SKM-1 (cell line): ENCODE measurements around the gene EPS8L2.

Experiments used
- DNase-seq: peaks from one replicate; lab custom pipeline; 2025; ENCODE audit not compliant: unreplicated experiment; lab: John Stamatoyannopoulos, UW

EPS8L2 gene

DNA sequence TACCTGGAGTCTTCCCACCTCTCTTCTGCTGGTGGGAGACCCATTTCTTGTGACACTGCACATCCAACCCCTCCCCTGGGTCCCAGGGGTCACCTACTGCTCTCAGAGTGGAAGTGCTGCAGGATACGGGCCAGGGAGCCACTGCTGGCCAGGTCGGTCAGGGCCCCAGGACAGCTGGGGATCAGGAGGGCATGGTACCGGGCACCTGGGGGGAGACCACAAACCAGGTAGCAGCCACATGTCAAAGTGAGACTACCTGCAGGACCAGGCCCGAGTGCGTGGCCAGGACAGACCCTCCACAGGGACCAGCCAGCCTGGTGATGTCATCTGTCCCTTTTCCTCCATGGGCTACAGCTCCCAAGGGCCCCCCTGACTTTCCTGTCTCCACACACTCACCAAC lies 67.4 kb downstream of the EPS8L2 start:
- no peak for DNase-seq

DNA sequence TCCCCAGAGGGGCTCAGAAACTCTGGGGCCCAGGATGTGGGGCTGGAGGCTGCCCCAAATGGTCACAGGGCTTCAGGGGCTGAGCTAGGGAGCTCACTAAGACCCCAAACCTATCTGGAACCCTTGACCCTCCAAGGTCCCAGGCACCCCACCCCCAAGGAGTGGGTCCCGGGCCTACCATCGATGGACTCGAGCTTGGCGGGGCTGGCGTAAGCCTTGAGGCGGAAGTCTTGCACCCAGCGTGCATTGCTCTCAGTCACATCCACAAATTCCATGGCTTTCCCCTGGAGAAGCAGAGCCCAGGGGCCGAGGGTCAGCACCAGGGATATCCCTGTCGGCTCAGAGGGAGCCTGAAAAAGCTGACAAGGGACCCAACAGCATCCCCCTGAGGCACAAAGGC lies 67.8 kb downstream of the EPS8L2 start:
- DNase-seq, result no peak

DNA sequence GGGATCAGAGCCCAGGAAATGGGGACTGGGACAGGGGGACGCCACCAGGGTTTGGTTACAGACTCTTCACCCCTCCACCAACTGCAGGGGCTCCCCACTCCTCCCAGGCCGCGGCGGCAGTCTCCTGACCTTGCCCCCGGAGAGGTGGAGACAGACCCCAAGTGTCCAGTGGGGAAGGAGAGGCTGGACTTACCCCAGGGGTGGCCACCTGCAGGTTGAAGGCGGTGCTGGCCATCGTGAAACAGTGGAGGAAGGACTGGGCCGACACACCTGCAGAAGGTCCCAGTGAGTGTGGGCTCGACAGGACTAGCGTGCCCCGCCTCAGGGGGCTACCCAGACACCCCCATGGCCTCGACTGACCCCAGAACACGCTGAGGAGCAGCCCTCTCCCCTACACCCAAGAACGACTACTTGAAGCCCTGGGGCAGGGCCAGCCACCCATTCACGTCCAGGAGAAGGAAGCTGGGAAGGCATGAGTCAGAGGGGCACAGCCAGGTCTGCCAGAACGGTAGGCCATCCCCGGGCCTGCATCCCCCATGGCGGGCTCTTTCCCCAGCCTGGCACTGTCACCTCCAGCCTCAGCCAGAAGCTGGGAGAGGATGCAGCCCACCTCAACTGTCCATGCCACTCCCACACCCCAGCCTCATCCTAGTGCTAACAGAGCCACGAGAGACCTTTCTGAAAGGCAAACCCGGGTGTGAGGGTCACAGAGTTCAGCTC lies 69.0 kb downstream of the EPS8L2 start:
- no peak for DNase-seq

DNA sequence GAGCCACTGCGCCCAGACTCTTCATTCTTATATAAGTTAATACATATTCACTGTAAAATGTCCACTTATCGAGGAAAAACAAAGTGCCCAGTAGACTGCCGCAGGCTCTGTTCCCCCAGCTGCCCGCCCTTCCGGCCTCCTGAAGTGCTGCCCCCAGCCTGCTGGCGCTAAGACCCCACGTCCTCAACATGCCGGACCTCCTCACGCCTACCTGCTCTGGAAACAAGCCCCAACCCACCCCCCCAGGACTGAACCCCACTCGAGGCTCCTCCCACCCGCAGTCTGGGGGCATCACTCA lies 70.2 kb downstream of the EPS8L2 start:
- DNase-seq, result no peak

DNA sequence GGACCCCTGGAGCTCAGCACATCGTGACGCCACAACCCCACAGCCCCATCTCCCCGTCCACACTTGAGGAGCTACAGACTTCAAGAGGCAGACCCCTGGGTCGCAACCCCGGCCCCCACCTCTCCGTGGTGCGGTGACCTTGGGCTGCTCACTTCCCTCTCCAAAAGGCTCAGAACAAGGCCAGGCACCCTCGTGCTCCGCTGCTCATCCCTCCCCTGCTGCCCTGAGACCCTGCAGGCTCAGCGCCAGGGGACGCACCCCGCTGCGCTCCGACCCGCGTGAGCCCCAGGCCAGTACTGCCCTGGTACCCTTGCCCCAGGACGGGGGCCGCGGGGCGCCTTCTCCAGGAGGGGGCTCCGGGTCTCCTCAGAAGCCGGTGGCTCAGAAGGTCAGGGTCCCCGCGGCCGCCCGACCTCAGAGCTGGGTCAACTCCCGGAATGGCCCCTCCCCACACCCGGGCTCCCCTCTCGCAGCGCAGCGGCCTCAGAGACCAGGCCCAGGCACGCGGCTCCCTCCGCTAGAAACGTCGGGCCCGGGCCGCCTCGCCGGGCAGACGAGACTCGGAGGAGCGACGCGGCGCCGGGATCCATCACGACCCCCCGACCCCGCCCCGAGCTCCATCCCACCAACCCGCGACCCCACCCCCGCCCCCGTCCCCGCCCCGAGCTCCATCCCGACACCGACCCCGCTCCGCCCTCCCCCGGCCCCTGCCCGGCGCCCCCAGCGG lies 70.7 kb downstream of the EPS8L2 start:
- no peak for DNase-seq
